GM23338 (cell line): ENCODE data around the gene RHOF. TPM values are rescaled to one million over a fixed set of nuclear protein-coding genes. Genes with fewer than 3 reads are reported as not detected.

Source experiments
- ATAC-seq: fragments of 200-7000 bp; cut with Tn5 transposase; 3 replicates; pipeline ENCODE4 v1.9.1; 2020
- DNase-seq: peaks from one replicate; pipeline ENCODE4 v3.0.0-alpha.2; 2015; ENCODE audit warnings: low spot score
- H2AFZ ChIP-seq: fragments of 200-600 bp; sonication (generic); 2 replicates; pipeline ENCODE4 v1.8.0; 2016; ENCODE audit warnings: antibody characterized with exemption, mild to moderate bottlenecking, moderate library complexity
- H3F3A ChIP-seq: fragments of 200-600 bp; sonication (generic); replicated peaks from 2 replicates; pipeline ENCODE4 v1.8.0; 2017; ENCODE audit warnings: antibody characterized with exemption, mixed run types, low read depth
- H3K27ac ChIP-seq: fragments of 200-600 bp; sonication (generic); 2 replicates; pipeline ENCODE4 v1.6.1; 2016; ENCODE audit warnings: low read depth
- H3K27me3 ChIP-seq: fragments of 200-600 bp; sonication (generic); 2 replicates; pipeline ENCODE4 v1.8.0; 2016; ENCODE audit warnings: mild to moderate bottlenecking, mixed run types, moderate library complexity; ENCODE audit not compliant: insufficient read depth
- H3K36me3 ChIP-seq: fragments of 200-600 bp; sonication (generic); 2 replicates; pipeline ENCODE4 v1.8.0; 2016; ENCODE audit warnings: mild to moderate bottlenecking; ENCODE audit not compliant: insufficient read depth
- H3K4me1 ChIP-seq: fragments of 200-600 bp; sonication (generic); 2 replicates; pipeline ENCODE4 v1.8.0; 2016; ENCODE audit warnings: mild to moderate bottlenecking, moderate library complexity; ENCODE audit not compliant: insufficient read depth
- H3K4me2 ChIP-seq: fragments of 200-600 bp; sonication (generic); 2 replicates; pipeline ENCODE4 v1.7.1; 2017; ENCODE audit warnings: mixed run types
- H3K4me3 ChIP-seq: fragments of 200-600 bp; sonication (generic); 2 replicates; pipeline ENCODE4 v1.6.1; 2016; ENCODE audit warnings: mixed run types
- H3K79me2 ChIP-seq: fragments of 200-600 bp; sonication (generic); replicated peaks from 2 replicates; pipeline ENCODE4 v1.8.0; 2017; ENCODE audit warnings: mild to moderate bottlenecking; ENCODE audit not compliant: insufficient read depth
- H3K9me2 ChIP-seq: fragments of 200-600 bp; sonication (generic); 2 replicates; pipeline ENCODE4 v1.8.0; 2017; ENCODE audit not compliant: insufficient read depth
- H4K20me1 ChIP-seq: fragments of 200-600 bp; sonication (generic); replicated peaks from 2 replicates; pipeline ENCODE4 v1.8.0; 2017; ENCODE audit warnings: mild to moderate bottlenecking; ENCODE audit not compliant: insufficient read depth
- H3K27ac Mint-ChIP-seq: 2 replicates; pipeline ENCODE4 v1.8.0; 2020; ENCODE audit warnings: inconsistent platforms, mild to moderate bottlenecking, moderate library complexity, mixed read lengths
- H3K27me3 Mint-ChIP-seq: 3 replicates; pipeline ENCODE4 v1.8.0; 2022; ENCODE audit warnings: low read depth, mild to moderate bottlenecking, moderate library complexity, mixed read lengths, inconsistent platforms; ENCODE audit not compliant: insufficient read depth, poor library complexity
- H3K36me3 Mint-ChIP-seq: 3 replicates; pipeline ENCODE4 v1.8.0; 2021; ENCODE audit warnings: low read depth, mild to moderate bottlenecking, inconsistent platforms, moderate library complexity, mixed read lengths
- H3K4me1 Mint-ChIP-seq: 3 replicates; pipeline ENCODE4 v1.8.0; 2020; ENCODE audit warnings: mild to moderate bottlenecking, inconsistent platforms, mixed read lengths
- H3K4me3 Mint-ChIP-seq: 3 replicates; pipeline ENCODE4 v1.8.0; 2021; ENCODE audit warnings: moderate library complexity, mild to moderate bottlenecking, inconsistent platforms, mixed read lengths
- H3K9me3 Mint-ChIP-seq: 3 replicates; pipeline ENCODE4 v1.8.0; 2020; ENCODE audit warnings: moderate library complexity, mild to moderate bottlenecking, inconsistent platforms, mixed read lengths
- CREB1 ChIP-seq: fragments of 250-450 bp; sonication (Bioruptor Pico); IDR thresholded peaks from 2 replicates; pipeline ENCODE4 v1.5.0; 2020; ENCODE audit warnings: low read depth, mild to moderate bottlenecking, moderate library complexity
- CTCF ChIP-seq, 2 experiments: fragments of 200-600 bp in 1 of 2; sonication (generic) in 1 of 2; conservative IDR thresholded peaks; 2 replicates each; pipeline versions ENCODE4 v1.5.1 to v1.6.1; 2016 to 2017; ENCODE audit warnings: antibody characterized with exemption in 2 of 2, low read depth in 2 of 2, mild to moderate bottlenecking in 2 of 2, moderate library complexity in 1 of 2
- EZH2 ChIP-seq: fragments of 200-600 bp; sonication (generic); IDR thresholded peaks from one replicate; pipeline ENCODE4 v1.8.0; 2017; ENCODE audit warnings: antibody characterized with exemption, mild to moderate bottlenecking, low read depth; ENCODE audit not compliant: unreplicated experiment
- EZH2phosphoT487 ChIP-seq: fragments of 200-600 bp; sonication (generic); IDR thresholded peaks from one replicate; pipeline ENCODE4 v1.8.1; 2018; ENCODE audit warnings: antibody characterized with exemption; ENCODE audit not compliant: unreplicated experiment
- JUNB ChIP-seq: IDR thresholded peaks from one replicate; pipeline ENCODE4 v1.6.1; 2016; ENCODE audit warnings: antibody characterized with exemption; ENCODE audit not compliant: unreplicated experiment
- NANOG ChIP-seq: IDR thresholded peaks from 2 replicates; pipeline ENCODE4 v1.6.1; 2016; ENCODE audit warnings: antibody characterized with exemption, borderline replicate concordance
- POLR2AphosphoS5 ChIP-seq: IDR thresholded peaks from 2 replicates; pipeline ENCODE4 v1.6.1; 2016; ENCODE audit warnings: antibody characterized with exemption, low read depth
- REST ChIP-seq: IDR thresholded peaks from one replicate; pipeline ENCODE4 v1.6.1; 2018; ENCODE audit warnings: antibody characterized with exemption; ENCODE audit not compliant: unreplicated experiment
- STAT1 ChIP-seq: IDR thresholded peaks from one replicate; pipeline ENCODE4 v1.6.1; 2016; ENCODE audit warnings: antibody characterized with exemption; ENCODE audit not compliant: unreplicated experiment
- ZNF114 ChIP-seq: fragments of 250-450 bp; sonication (Bioruptor Pico); IDR thresholded peaks from 2 replicates; pipeline ENCODE4 v1.5.0; 2020; ENCODE audit warnings: mild to moderate bottlenecking, moderate library complexity
- ZNF331 ChIP-seq: fragments of 250-450 bp; sonication (Bioruptor Pico); IDR thresholded peaks from 2 replicates; pipeline ENCODE4 v1.5.0; 2020; ENCODE audit warnings: low read depth, mild to moderate bottlenecking, moderate library complexity
- polyA plus RNA-seq: library from polyadenylated mRNA; unstranded; fragments of >200 nt; fragmentation: Nextera tagmentation; extraction: Ambion mirVana; gene quantifications from 2 replicates; pipeline ENCODE4 v1.2.1, GENCODE V29; 2016
- total RNA-seq: library from RNA; depleted of rRNA; stranded (reverse); fragments of >200 nt; shearing (Covaris generic); gene quantifications from 2 replicates; pipeline ENCODE4 v1.2.3, GENCODE V29; 2014
- TF ChIP-seq, protein P1 (sequence below): IDR thresholded peaks from 2 replicates; pipeline ENCODE4 v1.6.1; 2016; ENCODE audit warnings: antibody characterized with exemption
- TF ChIP-seq, protein P2 (sequence below): fragments of 250-450 bp; sonication (Bioruptor Pico); IDR thresholded peaks from 2 replicates; pipeline ENCODE4 v1.5.0; 2020; ENCODE audit warnings: mild to moderate bottlenecking, moderate library complexity

Gene RHOF
- total and polyA plus RNA-seq, 2 experiments from 2014 or later, result 10.5 to 53.4 TPM

DNA sequence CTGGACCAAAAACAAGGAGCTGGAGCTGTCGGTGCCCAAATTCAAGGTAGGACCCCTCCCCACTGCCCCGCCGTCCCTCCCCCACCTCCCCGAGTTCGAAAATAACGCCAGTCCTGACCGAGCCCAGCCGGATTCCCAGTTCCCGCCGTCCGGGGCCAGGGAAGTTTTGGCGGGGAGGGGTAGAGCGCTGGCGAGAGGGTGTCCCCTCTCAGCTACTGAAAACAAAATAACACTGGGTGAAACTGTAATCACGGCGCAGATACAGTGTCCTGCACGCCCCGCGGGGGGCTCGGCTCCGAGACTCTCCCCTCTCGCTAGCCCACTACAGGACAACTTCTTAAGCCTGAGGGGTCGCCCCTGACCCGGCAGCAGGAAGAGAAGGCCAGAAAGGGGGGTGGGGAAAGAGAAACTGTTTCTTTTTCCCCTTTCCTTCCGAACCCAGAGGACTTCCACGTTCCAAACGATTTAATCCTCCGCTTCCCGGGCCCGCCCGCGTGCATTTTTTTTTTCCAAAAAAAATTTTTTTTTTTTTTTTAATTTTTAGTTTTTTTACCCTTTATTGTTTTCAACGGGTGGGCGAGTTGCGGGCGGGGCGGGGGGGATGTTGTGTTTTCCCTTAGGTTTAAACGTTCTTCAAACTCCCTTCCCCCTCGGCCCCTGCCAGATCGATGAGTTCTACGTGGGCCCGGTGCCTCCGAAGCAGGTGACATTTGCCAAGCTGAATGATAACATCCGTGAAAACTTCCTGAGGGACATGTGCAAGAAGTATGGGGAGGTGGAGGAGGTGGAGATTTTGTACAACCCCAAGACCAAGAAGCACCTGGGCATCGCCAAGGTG is 11.9 kb upstream of the RHOF start:
- peak overlapping the region; percentile 89 for H3K4me3 Mint-ChIP-seq
- TF ChIP-seq EZH2phosphoT487, result no peak
- TF ChIP-seq, protein P1, sequence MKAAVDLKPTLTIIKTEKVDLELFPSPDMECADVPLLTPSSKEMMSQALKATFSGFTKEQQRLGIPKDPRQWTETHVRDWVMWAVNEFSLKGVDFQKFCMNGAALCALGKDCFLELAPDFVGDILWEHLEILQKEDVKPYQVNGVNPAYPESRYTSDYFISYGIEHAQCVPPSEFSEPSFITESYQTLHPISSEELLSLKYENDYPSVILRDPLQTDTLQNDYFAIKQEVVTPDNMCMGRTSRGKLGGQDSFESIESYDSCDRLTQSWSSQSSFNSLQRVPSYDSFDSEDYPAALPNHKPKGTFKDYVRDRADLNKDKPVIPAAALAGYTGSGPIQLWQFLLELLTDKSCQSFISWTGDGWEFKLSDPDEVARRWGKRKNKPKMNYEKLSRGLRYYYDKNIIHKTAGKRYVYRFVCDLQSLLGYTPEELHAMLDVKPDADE, result no peak
- TF ChIP-seq ZNF114 (CRISPR knock-in tag), result no peak
- TF ChIP-seq REST, result no peak
- TF ChIP-seq CTCF (conservative IDR thresholded peaks at IDR 0.05; ENCODE audit: low read depth in 2 of 2), result no peak
- TF ChIP-seq, protein P2, sequence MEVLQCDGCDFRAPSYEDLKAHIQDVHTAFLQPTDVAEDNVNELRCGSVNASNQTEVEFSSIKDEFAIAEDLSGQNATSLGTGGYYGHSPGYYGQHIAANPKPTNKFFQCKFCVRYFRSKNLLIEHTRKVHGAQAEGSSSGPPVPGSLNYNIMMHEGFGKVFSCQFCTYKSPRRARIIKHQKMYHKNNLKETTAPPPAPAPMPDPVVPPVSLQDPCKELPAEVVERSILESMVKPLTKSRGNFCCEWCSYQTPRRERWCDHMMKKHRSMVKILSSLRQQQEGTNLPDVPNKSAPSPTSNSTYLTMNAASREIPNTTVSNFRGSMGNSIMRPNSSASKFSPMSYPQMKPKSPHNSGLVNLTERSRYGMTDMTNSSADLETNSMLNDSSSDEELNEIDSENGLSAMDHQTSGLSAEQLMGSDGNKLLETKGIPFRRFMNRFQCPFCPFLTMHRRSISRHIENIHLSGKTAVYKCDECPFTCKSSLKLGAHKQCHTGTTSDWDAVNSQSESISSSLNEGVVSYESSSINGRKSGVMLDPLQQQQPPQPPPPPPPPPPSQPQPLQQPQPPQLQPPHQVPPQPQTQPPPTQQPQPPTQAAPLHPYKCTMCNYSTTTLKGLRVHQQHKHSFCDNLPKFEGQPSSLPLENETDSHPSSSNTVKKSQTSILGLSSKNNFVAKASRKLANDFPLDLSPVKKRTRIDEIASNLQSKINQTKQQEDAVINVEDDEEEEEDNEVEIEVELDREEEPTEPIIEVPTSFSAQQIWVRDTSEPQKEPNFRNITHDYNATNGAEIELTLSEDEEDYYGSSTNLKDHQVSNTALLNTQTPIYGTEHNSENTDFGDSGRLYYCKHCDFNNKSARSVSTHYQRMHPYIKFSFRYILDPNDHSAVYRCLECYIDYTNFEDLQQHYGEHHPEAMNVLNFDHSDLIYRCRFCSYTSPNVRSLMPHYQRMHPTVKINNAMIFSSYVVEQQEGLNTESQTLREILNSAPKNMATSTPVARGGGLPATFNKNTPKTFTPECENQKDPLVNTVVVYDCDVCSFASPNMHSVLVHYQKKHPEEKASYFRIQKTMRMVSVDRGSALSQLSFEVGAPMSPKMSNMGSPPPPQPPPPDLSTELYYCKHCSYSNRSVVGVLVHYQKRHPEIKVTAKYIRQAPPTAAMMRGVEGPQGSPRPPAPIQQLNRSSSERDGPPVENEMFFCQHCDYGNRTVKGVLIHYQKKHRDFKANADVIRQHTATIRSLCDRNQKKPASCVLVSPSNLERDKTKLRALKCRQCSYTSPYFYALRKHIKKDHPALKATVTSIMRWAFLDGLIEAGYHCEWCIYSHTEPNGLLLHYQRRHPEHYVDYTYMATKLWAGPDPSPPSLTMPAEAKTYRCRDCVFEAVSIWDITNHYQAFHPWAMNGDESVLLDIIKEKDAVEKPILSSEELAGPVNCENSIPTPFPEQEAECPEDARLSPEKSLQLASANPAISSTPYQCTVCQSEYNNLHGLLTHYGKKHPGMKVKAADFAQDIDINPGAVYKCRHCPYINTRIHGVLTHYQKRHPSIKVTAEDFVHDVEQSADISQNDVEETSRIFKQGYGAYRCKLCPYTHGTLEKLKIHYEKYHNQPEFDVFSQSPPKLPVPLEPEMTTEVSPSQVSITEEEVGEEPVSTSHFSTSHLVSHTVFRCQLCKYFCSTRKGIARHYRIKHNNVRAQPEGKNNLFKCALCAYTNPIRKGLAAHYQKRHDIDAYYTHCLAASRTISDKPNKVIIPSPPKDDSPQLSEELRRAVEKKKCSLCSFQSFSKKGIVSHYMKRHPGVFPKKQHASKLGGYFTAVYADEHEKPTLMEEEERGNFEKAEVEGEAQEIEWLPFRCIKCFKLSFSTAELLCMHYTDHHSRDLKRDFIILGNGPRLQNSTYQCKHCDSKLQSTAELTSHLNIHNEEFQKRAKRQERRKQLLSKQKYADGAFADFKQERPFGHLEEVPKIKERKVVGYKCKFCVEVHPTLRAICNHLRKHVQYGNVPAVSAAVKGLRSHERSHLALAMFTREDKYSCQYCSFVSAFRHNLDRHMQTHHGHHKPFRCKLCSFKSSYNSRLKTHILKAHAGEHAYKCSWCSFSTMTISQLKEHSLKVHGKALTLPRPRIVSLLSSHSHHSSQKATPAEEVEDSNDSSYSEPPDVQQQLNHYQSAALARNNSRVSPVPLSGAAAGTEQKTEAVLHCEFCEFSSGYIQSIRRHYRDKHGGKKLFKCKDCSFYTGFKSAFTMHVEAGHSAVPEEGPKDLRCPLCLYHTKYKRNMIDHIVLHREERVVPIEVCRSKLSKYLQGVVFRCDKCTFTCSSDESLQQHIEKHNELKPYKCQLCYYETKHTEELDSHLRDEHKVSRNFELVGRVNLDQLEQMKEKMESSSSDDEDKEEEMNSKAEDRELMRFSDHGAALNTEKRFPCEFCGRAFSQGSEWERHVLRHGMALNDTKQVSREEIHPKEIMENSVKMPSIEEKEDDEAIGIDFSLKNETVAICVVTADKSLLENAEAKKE (CRISPR knock-in tag), result no peak
- no peak for TF ChIP-seq POLR2AphosphoS5
- TF ChIP-seq JUNB, result no peak
- TF ChIP-seq ZNF331 (CRISPR knock-in tag), result no peak
- TF ChIP-seq NANOG, result no peak
- TF ChIP-seq EZH2, result no peak
- no peak for TF ChIP-seq STAT1
- no peak for TF ChIP-seq CREB1 (CRISPR knock-in tag)
- peaks cover 18% of the 10 kb centered on the region for H3K4me1 ChIP-seq
- H3K4me2 ChIP-seq, result peak overlapping the region; percentile 98
- peaks cover 5% of the 10 kb centered on the region; the same call in 1 of the 3 replicates for H3K9me3 Mint-ChIP-seq
- H4K20me1 ChIP-seq, result no peaks in the 10 kb centered on the region; the same call in 1 of the 2 replicates
- H3K79me2 ChIP-seq, result peaks cover 62% of the 10 kb centered on the region
- H3K27ac ChIP-seq, result no peak overlapping the region
- no peaks in the 10 kb centered on the region for H3F3A ChIP-seq
- H3K36me3 ChIP-seq, result no peaks in the 10 kb centered on the region
- no peak for ATAC-seq
- H3K27ac Mint-ChIP-seq, result no peak overlapping the region; the same call in 1 of the 2 replicates
- no peaks in the 10 kb centered on the region for H3K27me3 ChIP-seq
- peaks cover 53% of the 10 kb centered on the region for H3K36me3 Mint-ChIP-seq
- H3K4me1 Mint-ChIP-seq, result peaks cover 32% of the 10 kb centered on the region
- DNase-seq, result no peak
- H3K4me3 ChIP-seq, result peak overlapping the region; percentile 86
- no peaks in the 10 kb centered on the region for H3K9me2 ChIP-seq
- peaks cover 27% of the 10 kb centered on the region for H3K27me3 Mint-ChIP-seq
- H2AFZ ChIP-seq, result no peak overlapping the region
